DOHH2 (cell line): ENCODE data around the gene GMEB2.

Experiments used
- CTCF ChIP-seq: fragments of 200-600 bp; sonication (generic); IDR thresholded peaks from one replicate; pipeline ENCODE4 v1.5.1; 2014; ENCODE audit warnings: antibody characterized with exemption, mild to moderate bottlenecking, low read depth, low read length; ENCODE audit not compliant: poor library complexity, severe bottlenecking
- EZH2phosphoT487 ChIP-seq: fragments of 200-600 bp; sonication (generic); IDR thresholded peaks from 2 replicates; pipeline ENCODE4 v1.6.1; 2017; ENCODE audit warnings: borderline replicate concordance, mild to moderate bottlenecking, antibody characterized with exemption, low read length, moderate library complexity, mixed read lengths

GRCh38 chr20:63539092-63539430, 87.8 kb downstream of the GMEB2 start:
- no peak for TF ChIP-seq CTCF
- no peak for TF ChIP-seq EZH2phosphoT487
